ENCODE data around the gene NRBP1. TPM values are rescaled to one million over a fixed set of nuclear protein-coding genes. Genes with fewer than 3 reads are reported as not detected.

NRBP1 gene
- total and polyA plus RNA-seq, 9 of the 15 experiments (the other 6 are each of a cell fraction or from before 2014, with no cell fraction given) = 2.9 to 84.5 (median 36.9) TPM

DNA sequence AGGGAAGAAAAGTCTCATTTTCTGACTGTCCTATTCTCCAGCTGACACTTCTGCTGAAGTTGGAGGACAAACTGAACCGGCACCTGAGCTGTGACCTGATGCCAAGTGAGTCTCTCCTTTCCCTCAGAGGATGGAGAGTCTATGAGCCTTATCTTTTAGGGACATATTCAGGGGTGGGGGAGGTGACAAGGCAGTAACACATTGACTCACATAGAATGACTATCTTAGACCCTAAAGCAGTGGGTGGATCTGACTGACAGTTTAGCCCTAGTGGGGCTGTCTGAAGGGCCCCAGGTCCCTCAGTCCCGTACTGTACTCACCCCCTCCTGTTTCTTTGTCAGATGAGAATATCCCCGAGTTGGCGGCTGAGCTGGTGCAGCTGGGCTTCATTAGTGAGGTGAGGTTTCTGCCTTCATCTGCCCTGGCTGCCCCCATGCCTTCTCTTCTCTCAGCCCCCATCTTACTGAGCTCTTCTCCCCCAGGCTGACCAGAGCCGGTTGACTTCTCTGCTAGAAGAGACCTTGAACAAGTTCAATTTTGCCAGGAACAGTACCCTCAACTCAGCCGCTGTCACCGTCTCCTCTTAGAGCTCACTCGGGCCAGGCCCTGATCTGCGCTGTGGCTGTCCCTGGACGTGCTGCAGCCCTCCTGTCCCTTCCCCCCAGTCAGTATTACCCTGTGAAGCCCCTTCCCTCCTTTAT is 12.9 kb downstream of the NRBP1 start (continued):
- TF ChIP-seq JUND (IDR thresholded peaks at IDR 0.05; ENCODE audit: borderline replicate concordance, low read depth, low read length) (peak; percentile 80), JUND (tag; IDR thresholded peaks at IDR 0.05; ENCODE audit: borderline replicate concordance, low read depth, low read length) (peak; percentile 70; the same call in 1 of the 3 replicates), MYNN (IDR thresholded peaks at IDR 0.05) (peak; percentile 52; the same call in 1 of the 2 replicates), MYNN (CRISPR knock-in tag; IDR thresholded peaks at IDR 0.05) (no peak), MCM5 (IDR thresholded peaks at IDR 0.05; ENCODE audit: low read depth) (no peak), SMARCC2 (IDR thresholded peaks at IDR 0.05; ENCODE audit: low read depth) (0 out of 2 replicates have a peak, but pooled peaks have one; percentile 45), BCLAF1 (IDR thresholded peaks at IDR 0.05; ENCODE audit: borderline replicate concordance in 1 of 2, control insufficient read depth in 1 of 2, low read depth in 2 of 2, low read length in 1 of 2) (0 out of 4 replicates have a peak, but pooled peaks of 1 of the 2 experiments have one; percentile 21), VEZF1 (CRISPR knock-in tag; IDR thresholded peaks at IDR 0.05) (0 out of 2 replicates have a peak, but pooled peaks have one; percentile 31), NRF1 (conservative IDR thresholded peaks at IDR 0.05 in 1 of 2, IDR thresholded peaks at IDR 0.05 in 1 of 2) (peak; percentile 9 to 49; a peak in 2 of 4 replicates), BHLHE40 (IDR thresholded peaks at IDR 0.05; ENCODE audit: low read length) (peak; percentile 36; the same call in 1 of the 2 replicates), EP300 (IDR thresholded peaks at IDR 0.05; ENCODE audit: low read length) (peak; percentile 83; the same call in 1 of the 2 replicates), LCOR (CRISPR knock-in tag; IDR thresholded peaks at IDR 0.05) (no peak; the same call in 1 of the 2 replicates), ATF7 (IDR thresholded peaks at IDR 0.05) (peak; percentile 40; the same call in 1 of the 2 replicates), STAT5A (IDR thresholded peaks at IDR 0.05; ENCODE audit: borderline replicate concordance, low read length) (peak; percentile 78), SMAD4 (CRISPR knock-in tag; conservative IDR thresholded peaks at IDR 0.05) (0 out of 2 replicates have a peak, but pooled peaks have one; percentile 40), TRIM28 (IDR thresholded peaks at IDR 0.05) (peak; percentile 37; the same call in 1 of the 2 replicates), FOSL1 (tag; conservative IDR thresholded peaks at IDR 0.05) (peak; percentile 83), CBX5 (IDR thresholded peaks at IDR 0.05; ENCODE audit: borderline replicate concordance, low read depth) (peak; percentile 60; the same call in 1 of the 2 replicates), SRF (CRISPR knock-in tag; IDR thresholded peaks at IDR 0.05) (no peak), C11orf30 (IDR thresholded peaks at IDR 0.05; ENCODE audit: low read depth) (peak; percentile 50; the same call in 1 of the 2 replicates), SP1 (CRISPR knock-in tag; IDR thresholded peaks at IDR 0.05) (peak; percentile 45; the same call in 1 of the 2 replicates), MAFG (tag; conservative IDR thresholded peaks at IDR 0.05) (peak; percentile 32; the same call in 1 of the 2 replicates), CTBP1 (IDR thresholded peaks at IDR 0.05; ENCODE audit: borderline replicate concordance) (peak; percentile 92)

Measured in K562 (cell line).